GM19025 (cell line): ENCODE measurements around the gene S100Z.
"Not testable (repeated sequence)": the region's sequence is repeated elsewhere in the genome, so short reads cannot be mapped to it uniquely, and the experiment has no call there.

Experiments used
- ATAC-seq: cut with Tn5 transposase; IDR thresholded peaks from one replicate; pipeline ENCODE4 v1.9.1; 2021; ENCODE audit warnings: mild to moderate bottlenecking, low read depth, moderate library complexity; ENCODE audit not compliant: unreplicated experiment

S100Z gene

DNA sequence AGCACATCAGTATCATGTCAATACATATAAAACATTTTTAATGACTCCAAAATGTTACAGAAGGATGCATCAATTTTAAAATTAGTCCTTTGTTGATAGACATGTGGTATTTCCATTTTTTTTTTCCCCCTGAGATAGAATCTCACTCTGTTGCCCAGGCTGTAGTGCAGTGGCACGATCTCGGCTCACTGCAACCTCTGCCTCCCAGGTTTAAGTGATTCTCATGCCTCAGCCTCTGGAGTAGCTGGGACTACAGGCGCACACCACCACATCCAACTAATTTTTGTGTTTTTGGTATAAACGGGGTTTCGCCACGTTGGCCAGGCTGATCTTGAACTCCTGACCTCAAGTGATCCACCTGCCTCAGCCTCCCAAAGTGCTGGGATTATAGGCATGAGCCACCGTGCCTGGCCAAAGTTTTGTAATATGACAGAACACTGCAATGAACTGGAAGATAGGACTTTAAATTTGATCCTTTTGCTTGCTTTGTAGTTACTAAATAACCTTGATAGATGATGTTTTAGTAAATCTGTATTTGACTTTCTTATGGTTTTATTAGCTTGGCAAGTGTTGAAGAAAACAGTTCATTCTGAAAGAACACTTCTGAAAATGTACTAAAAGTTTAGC is 27.6 kb upstream of the S100Z start:
- not testable (repeated sequence) for ATAC-seq

DNA sequence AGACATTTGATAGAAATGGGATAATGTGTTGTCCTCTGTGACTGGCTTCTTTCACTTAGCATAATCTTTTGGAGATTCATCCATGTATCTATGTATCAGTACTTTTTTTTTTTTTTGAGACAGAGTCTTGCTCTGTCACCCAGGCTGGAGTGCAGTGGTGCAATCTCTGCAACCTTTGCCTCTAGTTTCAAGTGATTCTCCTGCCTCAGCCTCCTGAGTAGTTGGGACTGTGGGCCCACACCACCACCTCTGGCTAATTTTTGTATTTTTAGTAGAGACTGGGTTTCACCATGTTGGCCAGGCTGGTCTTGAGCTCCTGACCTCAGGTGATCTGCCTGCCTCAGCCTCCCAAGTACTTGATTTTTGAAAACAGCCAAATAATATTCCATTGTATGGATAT is 23.4 kb upstream of the S100Z start:
- not testable (repeated sequence) for ATAC-seq

DNA sequence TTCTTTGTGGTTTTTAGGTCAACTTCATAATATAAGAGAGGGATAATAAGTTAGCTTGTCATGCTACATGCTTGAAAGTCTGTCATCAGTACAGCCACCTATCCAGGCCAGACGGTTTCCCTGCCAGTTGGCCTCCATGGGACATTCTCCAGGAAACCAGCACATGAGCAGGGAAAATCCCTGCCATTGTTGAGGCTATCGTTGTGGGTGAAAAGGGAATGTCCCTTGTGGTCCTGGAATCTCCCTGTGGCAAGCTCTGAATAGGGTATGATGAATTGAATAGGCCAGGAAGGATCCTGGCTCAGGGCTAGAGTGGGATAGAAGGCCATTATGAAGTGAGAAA is 18.7 kb upstream of the S100Z start:
- no peak for ATAC-seq

DNA sequence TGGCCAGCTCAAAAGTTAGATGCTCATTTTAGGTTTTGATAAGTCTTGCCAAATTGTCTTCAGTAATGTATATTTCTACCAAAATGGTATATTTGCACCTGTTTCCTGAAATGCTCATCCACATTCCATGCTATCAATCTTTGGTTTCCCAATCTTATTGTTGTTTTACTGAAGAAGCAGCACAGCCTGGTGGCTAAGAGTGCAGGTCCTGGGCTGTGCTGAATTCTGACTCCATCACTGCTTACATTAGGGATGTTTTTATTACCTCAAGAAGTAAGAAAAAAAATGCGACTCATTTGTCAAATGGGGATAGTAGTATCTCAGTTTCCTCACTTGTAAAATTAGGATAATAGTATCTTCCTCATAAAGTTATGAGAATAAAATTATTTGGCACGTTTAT is 13.6 kb upstream of the S100Z start:
- ATAC-seq = no peak

DNA sequence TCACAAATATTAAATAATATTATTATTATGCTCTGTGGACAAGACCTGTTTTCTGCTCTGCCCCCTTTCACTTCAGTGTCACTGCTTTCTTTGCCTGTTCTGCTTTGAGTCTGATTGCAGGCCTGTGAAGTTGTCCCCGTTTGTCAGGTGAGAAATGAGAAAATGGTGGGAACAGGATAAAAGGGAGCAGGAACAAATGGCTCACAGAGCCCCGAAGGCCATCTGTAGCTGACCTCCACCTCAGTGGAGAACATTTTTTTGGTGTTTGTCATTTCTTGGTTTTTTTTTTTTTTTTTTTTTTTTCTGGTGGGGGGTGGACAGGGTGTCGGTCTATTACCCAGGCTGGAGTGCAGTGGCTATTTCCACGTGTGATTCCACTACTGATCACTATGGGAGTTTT is 13.2 kb upstream of the S100Z start:
- no peak for ATAC-seq

DNA sequence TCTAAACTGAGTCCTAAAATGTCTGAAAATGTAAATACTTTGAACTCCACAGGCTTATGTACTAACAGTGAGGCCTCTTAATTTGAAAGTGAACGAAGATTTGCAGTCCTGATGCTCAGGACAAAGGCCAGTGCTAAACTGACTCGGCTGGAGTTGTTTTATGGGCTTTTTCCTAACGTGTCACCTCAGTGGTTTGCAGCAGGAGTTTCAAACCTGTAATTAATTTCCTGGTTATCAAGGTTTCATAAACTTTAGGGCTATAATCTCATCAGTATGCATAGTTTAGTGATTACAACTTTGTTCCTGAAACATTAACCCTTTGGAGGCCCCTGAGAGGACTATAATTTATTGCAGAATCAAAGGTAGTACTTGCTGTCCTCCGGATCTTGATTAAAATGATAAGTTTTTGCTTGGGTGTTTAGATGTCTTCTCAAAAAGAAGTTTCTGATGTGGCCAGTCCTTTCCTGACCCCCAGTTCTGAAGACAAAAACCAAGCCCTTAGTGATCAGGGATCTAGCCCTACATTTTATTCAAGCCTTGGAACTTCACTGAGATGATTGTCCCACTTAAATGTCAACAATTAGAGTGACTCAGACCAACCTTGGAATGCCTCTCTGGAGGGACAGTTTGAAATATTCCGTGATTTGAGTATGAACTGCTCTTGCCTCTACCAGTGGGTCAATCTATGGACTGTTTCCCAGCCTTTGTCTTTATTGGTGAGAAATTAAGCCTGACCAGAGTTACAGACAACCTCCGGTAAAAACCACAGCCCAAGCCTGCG is 11.1 kb upstream of the S100Z start:
- ATAC-seq = no peak

DNA sequence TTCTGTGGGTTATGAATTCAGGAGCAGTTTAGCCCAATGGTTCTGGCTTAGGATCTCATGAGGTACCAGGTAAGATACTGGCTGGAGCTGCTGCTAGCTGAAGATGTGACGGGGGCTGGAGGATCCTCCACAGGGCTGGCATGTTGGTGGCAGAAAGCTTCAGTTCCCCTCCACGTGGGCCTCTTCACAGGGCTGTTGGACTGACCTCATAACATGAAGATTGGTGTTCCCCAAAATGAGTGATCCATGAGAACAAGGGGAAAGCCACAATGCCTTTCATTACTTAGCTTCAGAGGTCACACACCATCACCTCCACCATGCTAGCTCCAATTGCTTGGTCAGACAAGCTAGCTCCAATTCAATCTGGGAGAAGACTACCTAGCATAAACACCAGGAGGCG is 8.5 kb upstream of the S100Z start:
- ATAC-seq = no peak

DNA sequence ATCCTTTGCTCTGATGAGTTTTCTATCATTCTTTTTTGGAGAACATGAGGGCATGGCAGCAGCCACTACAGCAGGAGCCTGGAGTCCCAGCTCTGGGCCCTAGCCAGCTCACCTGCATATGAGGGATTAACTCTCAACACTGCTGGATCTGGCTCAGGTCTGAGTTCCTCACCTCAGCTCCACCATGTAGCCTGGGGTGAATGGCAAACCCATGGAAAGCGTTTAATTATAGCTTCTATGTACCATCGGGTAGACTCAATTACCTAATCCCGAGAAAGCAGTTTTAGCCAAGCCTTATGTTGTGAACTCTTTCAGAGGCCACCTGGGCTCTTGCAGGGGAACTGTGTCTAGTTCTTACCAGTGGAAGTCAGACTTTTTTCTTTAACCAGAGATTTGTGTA is 3.9 kb upstream of the S100Z start:
- no peak for ATAC-seq

DNA sequence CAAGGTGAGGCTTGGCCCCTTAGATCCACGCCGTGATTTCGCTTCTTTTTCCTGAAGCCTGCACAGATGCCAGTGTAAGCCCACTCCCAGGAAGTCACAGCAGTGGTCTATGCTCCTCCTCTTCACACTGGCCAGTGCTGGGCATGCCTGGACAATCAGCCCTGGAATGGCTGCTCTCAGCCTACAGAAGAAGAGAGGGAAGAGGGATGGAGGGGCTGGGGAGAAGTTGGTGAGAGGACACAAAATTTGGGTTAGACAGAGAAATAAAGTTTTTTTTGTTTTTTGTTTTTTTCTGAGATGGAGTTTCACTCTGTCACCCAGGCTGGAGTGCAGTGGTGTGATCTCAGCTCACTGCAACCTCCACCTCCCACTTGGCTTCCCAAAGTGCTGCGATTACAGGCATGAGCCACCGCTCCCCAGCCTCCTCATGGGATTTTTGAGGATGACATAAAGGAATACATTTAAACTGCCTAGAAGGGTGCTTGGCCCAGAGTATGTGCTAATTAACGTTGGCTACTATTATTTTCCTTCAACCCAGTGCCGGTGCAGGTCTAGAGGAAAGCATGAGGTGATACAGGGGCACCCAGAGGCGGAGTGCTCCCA is 830 bp downstream of the S100Z start:
- ATAC-seq = no peak

DNA sequence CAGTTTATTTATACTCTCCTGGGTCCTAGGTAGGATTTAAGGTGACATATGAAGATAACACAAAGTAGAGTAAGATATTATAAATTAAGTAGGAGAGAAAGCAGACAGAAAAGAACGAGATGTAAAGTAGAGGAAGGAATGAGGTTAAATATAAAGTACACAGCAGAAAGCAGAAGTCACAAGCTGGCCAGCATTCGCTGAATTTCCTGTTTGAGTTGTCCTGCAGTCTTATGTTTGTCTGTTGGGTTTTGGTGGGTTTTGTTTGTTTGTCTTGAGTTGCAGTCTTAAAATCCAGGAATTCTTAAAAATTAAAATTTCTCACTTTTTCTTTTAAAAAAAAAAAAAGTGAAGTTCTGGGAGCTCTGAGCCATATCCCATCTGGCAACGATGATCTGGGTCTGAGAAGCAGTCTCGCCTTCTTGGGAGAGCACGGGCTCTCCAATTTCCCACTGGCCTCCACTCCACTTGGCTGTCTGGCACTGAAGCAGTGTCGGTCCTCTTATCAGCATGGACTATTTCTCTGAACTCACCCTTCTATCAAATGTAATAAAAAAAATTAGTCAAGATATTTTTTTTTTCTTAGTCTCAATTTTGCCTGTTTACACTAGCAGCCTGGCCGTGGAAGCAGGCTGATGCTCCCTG is 2.0 kb downstream of the S100Z start:
- ATAC-seq = no peak

DNA sequence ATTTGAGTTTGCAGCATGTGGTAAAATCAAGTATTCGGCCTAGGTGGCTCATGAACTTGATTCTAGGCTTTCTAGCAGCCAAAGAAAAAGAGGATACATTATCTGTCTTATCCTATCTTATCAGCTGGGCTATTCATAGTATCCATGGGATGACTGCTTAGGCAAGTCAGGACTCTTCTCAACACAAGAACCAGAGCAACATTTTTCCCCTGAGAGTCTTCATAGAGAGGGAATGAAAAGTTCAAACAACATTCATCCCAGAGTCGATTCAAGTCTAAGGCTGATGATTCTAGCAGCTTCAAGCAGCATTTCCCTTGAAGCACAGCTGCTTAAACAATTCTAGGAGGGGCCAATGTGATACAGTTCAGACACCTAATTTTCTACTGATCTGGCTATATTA is 3.0 kb downstream of the S100Z start:
- ATAC-seq = no peak

DNA sequence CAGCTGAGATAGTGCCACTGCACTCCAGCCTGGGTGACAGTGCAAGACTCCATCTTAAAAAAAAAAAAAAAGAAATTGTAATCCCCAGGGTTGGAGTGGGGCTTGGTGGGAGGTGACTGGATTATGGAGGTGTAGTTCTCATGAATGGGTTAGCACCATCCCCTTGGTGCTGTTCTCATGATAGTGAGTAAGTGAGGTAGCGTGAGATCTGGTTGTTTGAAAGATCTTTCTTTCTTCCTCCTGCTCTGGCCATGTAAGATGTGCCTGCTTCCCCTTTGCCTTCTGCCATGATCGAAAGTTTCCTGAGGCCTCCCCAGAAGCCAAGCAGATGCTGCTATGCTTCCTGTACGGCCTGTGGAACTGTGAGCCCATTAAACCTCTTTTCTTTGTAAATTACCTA is 3.9 kb downstream of the S100Z start:
- not testable (repeated sequence) for ATAC-seq

DNA sequence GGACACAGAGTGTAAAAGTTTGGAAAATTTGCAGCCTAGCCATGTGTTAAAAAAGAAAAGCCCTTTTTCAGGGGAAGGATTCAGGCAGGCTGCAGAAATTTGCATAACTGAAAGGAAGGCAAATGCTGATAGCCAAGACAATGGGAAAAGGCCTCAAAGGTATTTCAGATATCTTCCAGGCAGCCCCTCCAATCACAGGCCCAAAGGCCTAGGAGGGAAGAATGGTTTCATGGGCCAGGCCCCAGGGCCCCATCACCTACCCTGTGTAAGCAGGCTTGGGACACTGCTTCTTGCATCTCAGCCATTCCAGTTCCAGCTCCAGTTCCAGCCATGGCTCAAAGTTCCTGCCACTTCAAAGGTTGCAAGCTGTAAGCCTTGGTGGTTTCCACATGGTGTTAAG is 4.8 kb downstream of the S100Z start:
- no peak for ATAC-seq

DNA sequence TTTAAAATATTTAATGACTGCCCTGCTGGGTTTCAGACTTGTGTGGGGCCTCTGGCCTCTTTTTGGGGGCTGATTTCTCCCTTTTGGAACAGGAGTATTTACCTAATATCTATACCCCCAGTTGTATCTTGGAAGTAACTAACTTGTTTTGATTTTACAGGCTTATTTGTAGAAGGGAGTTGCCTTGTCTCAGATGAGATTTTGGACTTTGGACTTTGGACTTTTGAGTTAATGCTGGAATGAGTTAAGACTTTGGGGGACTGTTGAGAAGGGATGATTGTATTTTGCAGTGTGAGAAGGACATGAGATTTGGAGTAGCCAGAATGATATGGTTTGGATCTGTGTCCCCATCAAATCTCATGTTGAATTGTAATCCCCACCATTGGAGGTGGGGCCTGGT is 5.7 kb downstream of the S100Z start:
- ATAC-seq = peak; percentile 7

DNA sequence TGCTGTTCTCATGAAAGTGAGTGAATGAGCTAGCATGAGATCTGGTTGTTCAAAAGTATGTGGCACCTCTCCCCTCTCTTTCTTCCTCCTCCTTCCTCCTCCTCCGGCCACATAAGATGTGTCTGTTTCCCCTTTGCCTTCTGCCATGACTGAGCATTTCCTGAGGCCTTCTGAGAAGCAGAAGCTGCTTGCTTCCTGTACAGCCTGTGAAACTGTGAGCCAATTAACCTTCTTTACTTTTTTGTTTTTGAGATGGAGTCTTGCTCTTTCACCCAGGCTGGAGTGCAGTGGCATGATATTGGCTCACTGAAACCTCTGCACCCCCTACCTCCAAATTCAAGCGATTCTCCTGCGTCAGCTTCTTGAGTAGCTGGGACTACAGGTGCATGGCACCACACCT is 6.1 kb downstream of the S100Z start:
- peak; percentile 63 for ATAC-seq

DNA sequence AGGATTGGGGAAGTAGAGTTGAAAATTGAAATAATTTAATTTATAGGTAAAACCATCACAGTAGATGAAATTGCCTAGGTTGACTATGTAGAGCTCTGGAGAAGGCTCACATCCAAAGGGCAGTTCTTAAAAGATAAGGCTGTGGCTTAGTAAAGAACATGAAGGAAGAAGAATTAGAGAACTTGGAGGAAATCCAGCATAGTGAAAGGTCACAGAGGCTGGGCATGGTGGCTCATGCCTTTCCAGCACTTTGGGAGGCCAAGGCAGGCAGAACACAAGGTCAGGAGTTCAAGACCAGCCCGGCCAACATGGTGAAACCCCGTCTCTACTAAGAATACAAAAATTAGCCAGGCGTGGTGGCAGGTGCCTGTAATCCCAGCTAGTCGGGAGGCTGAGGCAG is 7.0 kb downstream of the S100Z start:
- not testable (repeated sequence) for ATAC-seq

DNA sequence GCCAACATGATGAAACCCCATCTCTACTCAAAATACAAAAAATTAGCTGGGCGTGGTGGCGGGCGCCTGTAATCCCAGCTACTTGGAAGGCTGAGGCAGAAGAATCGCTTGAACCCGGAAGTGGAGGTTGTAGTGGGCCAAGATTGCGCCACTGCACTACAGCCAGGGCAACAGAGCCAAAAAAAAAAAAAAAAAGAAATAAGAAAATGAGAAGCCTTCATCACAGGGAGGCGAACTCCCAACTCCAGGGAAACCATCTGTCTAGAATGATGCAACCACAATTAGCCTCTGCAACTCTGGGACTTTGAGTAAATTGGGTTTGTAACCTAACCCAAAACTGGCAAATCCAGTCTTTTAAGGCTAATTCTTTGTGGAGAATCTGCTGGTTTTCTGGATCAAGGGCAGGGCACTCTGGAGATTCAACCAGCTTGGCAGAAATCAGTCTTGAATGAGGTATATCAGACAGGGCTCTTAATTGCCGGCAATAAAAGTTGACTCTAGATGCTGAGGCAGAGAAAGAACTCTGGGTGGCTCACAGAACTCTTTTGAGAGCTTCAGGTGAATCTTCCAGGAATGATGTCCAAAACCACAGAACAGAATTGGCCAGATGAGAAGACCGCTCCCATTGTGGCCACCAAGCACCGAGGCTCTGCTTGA is 9.9 kb downstream of the S100Z start:
- no peak for ATAC-seq

DNA sequence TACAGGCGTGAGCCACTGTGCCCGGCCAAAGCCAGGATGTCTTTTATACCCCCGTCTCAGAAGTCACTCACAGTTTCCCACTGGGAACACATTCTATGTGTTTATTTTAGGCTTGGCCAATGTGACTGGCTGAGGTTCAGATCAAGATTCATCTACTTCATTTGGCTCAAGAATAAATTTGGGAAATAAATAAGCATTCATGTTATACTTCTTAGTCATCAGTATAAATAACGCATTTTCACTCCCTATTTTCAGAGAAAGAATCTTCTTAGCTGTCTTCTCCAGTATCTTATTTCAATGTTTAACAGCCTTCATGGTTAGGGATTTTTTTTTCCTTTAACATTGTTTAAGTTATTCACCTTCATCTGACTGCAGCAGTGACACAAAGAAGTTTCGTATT is 11.8 kb downstream of the S100Z start:
- ATAC-seq = no peak

DNA sequence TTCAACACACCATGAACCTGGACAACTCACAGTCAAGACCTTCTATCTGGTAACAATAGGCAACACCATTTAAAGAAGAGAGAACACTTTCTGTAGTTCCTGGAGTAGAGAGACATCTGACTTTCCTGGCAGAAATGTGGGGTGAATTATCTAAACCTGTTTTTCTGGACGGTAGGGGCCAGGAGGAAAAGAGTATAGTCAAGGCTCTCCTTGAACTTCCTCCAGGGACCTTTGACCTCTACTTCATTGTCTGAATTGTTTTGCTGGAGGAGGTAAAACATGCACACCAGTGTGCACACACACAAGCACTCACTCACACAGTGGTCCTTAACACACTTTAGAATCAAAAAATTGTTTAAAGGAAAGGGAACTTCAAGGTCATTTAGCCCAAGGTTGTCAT is 13.2 kb downstream of the S100Z start:
- no peak for ATAC-seq

DNA sequence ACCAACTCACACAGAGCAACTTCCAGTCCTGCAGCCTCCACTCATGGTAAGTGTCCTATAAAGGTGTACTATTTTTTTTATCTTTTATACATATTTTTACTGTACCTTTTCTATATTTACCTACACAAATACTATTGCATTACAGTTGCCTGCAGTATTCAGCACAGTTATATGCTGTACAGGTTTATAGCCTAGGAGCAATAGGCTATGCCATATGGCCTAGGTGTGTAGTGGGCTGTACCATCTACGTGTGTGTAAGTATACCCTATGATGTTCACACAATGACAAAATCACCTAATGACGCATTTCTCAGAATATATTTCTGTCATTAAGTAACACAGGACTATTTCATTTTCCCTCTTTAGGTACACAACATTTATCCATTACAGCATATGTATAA is 16.7 kb downstream of the S100Z start:
- no peak for ATAC-seq

DNA sequence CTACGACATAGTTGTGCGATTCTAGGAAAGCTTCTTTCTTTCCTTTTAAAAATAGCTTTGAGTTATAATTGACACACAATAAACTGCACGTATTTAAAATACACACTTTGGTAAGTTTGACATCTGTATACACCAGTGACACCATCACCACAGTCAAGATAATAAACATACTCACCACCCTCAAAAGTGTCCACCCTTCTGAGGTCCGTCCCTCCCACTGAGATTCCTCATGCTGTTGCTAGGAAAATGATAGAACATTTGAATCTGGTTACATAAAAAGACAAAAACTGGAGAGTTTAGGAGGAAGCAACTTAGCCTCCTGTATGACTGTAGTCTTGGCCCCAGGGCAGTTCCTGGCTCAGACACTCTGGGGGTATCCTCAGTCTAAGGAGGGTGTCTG is 17.2 kb downstream of the S100Z start:
- ATAC-seq = no peak
